Thymus (tissue), 11 donors: ENCODE data around the gene ARSK. TPM values are rescaled to one million over a fixed set of nuclear protein-coding genes. Genes with fewer than 3 reads are reported as not detected.

Source experiments
- DNase-seq, 9 donors: peaks; one replicate each; pipeline ENCODE4 v3.0.0-alpha.2; 2013; ENCODE audit warnings: low spot score in 9 of 9, low read depth in 6 of 9, missing footprints in 1 of 9
- H3K27ac ChIP-seq, 2 donors: one replicate each; pipeline ENCODE4 v1.5.1; 2013; ENCODE audit warnings: control low read depth in 1 of 2, low read depth in 1 of 2, low read length in 1 of 2, mild to moderate bottlenecking in 1 of 2, moderate library complexity in 1 of 2
- H3K27me3 ChIP-seq, 2 donors: one replicate each; pipeline ENCODE4 v1.5.1; 2013; ENCODE audit warnings: low read length in 1 of 2; ENCODE audit not compliant: control insufficient read depth in 2 of 2, insufficient read depth in 1 of 2
- H3K36me3 ChIP-seq, 2 donors: one replicate each; pipeline ENCODE4 v1.5.1; 2013; ENCODE audit warnings: low read length in 1 of 2, mild to moderate bottlenecking in 1 of 2, moderate library complexity in 1 of 2; ENCODE audit not compliant: control insufficient read depth in 2 of 2, insufficient read depth in 2 of 2
- H3K4me1 ChIP-seq, 2 donors: one replicate each; pipeline ENCODE4 v1.5.1; 2013; ENCODE audit warnings: low read length in 2 of 2; ENCODE audit not compliant: control insufficient read depth in 2 of 2, insufficient read depth in 2 of 2
- H3K4me3 ChIP-seq, 2 donors: one replicate each; pipeline ENCODE4 v1.5.1; 2013; ENCODE audit warnings: low read length in 2 of 2, control low read depth in 1 of 2, mild to moderate bottlenecking in 1 of 2
- H3K9me3 ChIP-seq, 2 donors: one replicate each; pipeline ENCODE4 v1.5.1; 2013; ENCODE audit warnings: low read length in 1 of 2, mild to moderate bottlenecking in 1 of 2; ENCODE audit not compliant: control insufficient read depth in 2 of 2, insufficient read depth in 1 of 2
- WGBS: extraction: QIAGEN DNeasy Blood & Tissue Kit; methylation state at CpG from one replicate; pipeline ENCODE4 v1.1.7; 2013; 5-methylcytosine and 5-hydroxymethylcytosine counted together
- polyA plus RNA-seq: library from polyadenylated mRNA; stranded (reverse); fragments of 200-250 nt; gene quantifications from one replicate; pipeline ENCODE4 v1.2.3, GENCODE V29; 2013
- total RNA-seq: library from RNA; stranded (reverse); fragments of 120-200 nt; gene quantifications from one replicate; pipeline ENCODE4 v1.2.4, GENCODE V29; 2013
- donor health status: healthy.

Gene ARSK
- total and polyA plus RNA-seq, 2 donors, result 4.6 to 5.3 TPM

- Histone ChIP-seq H3K4me1 (no peaks in the 10 kb centered on the region), H3K4me3 (no peak overlapping the region), H3K27me3 (no peaks in the 10 kb centered on the region), H3K36me3 (no peaks in the 10 kb centered on the region), H3K9me3 (peaks cover 0 to 6% of the 10 kb centered on the region in 2 donors), H3K27ac (no peak overlapping the region)
- WGBS, result over 99% methylated on average over 7 of the region's 7 CpGs
- no peak for DNase-seq
Observed at GRCh38 chr5:95610546-95610945, 55.6 kb downstream of the ARSK start.

DNA sequence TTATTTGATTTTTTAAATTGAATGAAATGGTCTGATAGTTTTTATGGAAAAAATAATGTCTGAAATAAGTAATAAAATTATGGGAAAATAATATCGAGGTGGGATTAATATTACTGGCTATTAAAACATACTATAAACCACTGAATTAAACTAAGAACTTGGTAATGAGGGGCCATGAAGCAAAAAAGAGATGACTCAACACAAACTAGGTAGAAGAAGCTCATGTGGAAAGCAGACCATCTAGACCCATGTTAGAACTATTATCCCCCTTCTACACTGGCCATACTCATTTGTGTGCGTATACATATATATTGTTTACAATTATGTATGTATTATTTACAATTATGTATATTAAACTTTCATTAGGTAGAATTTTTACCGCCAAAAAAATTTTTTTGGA lies 56.5 kb downstream of the ARSK start:
- no peaks in the 10 kb centered on the region for H3K36me3 ChIP-seq
- no peak overlapping the region for H3K4me3 ChIP-seq
- H3K4me1 ChIP-seq, result no peaks in the 10 kb centered on the region
- H3K27ac ChIP-seq, result no peak overlapping the region
- H3K27me3 ChIP-seq, result no peaks in the 10 kb centered on the region
- DNase-seq, result no peak
- peaks cover 0 to 6% of the 10 kb centered on the region in 2 donors for H3K9me3 ChIP-seq
- 98% methylated on average over 3 of the region's 3 CpGs for WGBS

DNA sequence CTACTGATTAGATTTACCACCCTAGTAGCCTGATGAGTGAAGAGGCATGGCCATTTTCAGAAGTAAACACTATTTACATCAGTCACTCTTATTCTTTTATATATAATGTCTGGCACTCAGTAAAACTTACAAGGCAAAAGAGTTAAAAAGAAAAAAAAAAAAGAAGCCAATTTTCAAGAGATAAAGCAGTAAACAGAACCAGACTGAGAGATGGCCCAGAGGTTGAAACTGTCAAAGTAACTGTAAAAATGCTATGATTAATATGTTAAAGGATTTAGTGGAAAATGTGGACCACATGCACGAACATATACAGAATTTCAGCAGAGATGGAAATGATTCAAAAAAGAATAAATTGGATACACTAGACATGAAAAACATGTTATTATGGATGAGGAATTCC lies 58.6 kb downstream of the ARSK start:
- Histone ChIP-seq H3K4me3 (no peak overlapping the region), H3K27me3 (no peaks in the 10 kb centered on the region), H3K4me1 (no peaks in the 10 kb centered on the region), H3K9me3 (peaks cover 0 to 6% of the 10 kb centered on the region in 2 donors), H3K36me3 (no peaks in the 10 kb centered on the region), H3K27ac (no peak overlapping the region)
- no peak for DNase-seq
- WGBS, result 99% methylated on average over 1 of the region's 1 CpG

GRCh38 chr5:95615164-95615467 lies 60.2 kb downstream of the ARSK start:
- 96% methylated on average over 1 of the region's 1 CpG for WGBS

GRCh38 chr5:95617057-95617456 lies 62.2 kb downstream of the ARSK start:
- peaks cover 11 to 17% of the 10 kb centered on the region in 2 donors for H3K4me1 ChIP-seq
- no peak overlapping the region for H3K4me3 ChIP-seq
- WGBS, result 83% methylated on average over 5 of the region's 5 CpGs
- H3K27me3 ChIP-seq, result peaks cover 3 to 26% of the 10 kb centered on the region in 2 donors
- no peak overlapping the region for H3K27ac ChIP-seq
- DNase-seq, result no peak
- H3K36me3 ChIP-seq, result no peaks in the 10 kb centered on the region
- peaks cover 0 to 6% of the 10 kb centered on the region in 2 donors for H3K9me3 ChIP-seq

More at GRCh38 chr5:95615164-95615467, 60.2 kb downstream of the ARSK start:
- Histone ChIP-seq H3K9me3 (peaks cover 0 to 6% of the 10 kb centered on the region in 2 donors), H3K4me3 (no peak overlapping the region), H3K4me1 (peaks cover 4 to 7% of the 10 kb centered on the region in 2 donors), H3K36me3 (no peaks in the 10 kb centered on the region), H3K27me3 (peaks cover under 1 to 14% of the 10 kb centered on the region in 2 donors), H3K27ac (no peak overlapping the region)
- no peak for DNase-seq

- H3K27me3 ChIP-seq, result peaks cover 3 to 29% of the 10 kb centered on the region in 2 donors
- DNase-seq, result no peak
- peaks cover 0 to 6% of the 10 kb centered on the region in 2 donors for H3K9me3 ChIP-seq
- 95% methylated on average over 4 of the region's 4 CpGs for WGBS
- H3K36me3 ChIP-seq, result no peaks in the 10 kb centered on the region
- peaks cover 21% of the 10 kb centered on the region in 2 donors for H3K4me1 ChIP-seq
- no peak overlapping the region for H3K4me3 ChIP-seq
- H3K27ac ChIP-seq, result no peak overlapping the region
Observed at GRCh38 chr5:95619096-95619495, 64.2 kb downstream of the ARSK start.

- peaks cover 21% of the 10 kb centered on the region in 2 donors for H3K4me1 ChIP-seq
- H3K9me3 ChIP-seq, result peaks cover 0 to under 1% of the 10 kb centered on the region in 2 donors
- H3K27ac ChIP-seq, result no peak overlapping the region
- peak overlapping the region; percentile 47 to 67 for H3K4me3 ChIP-seq
- peak in 1 of 9 donors; percentile 29 for DNase-seq
- no peaks in the 10 kb centered on the region for H3K36me3 ChIP-seq
- WGBS, result 6% methylated on average over 19 of the region's 19 CpGs
- H3K27me3 ChIP-seq, result peaks cover 3 to 29% of the 10 kb centered on the region in 2 donors
Observed at GRCh38 chr5:95619514-95620029, 64.7 kb downstream of the ARSK start.

DNA sequence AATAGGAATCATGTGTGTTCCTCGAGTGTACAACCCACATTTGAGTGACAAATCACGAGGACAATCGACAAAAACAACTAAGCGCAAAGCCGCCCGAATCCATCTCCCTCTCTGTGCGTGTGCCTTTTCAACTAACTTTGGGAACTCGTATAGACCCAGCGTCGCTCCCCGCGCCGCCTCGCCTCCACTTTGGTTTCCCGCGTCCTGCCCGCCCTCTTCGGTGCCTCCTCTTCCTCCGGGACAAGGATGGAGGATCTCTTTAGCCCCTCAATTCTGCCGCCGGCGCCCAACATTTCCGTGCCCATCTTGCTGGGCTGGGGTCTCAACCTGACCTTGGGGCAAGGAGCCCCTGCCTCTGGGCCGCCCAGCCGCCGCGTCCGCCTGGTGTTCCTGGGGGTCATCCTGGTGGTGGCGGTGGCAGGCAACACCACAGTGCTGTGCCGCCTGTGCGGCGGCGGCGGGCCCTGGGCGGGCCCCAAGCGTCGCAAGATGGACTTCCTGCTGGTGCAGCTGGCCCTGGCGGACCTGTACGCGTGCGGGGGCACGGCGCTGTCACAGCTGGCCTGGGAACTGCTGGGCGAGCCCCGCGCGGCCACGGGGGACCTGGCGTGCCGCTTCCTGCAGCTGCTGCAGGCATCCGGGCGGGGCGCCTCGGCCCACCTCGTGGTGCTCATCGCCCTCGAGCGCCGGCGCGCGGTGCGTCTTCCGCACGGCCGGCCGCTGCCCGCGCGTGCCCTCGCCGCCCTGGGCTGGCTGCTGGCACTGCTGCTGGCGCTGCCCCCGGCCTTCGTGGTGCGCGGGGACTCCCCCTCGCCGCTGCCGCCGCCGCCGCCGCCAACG lies 65.3 kb downstream of the ARSK start, which contains the start of gene GPR150:
GPR150 (plus strand) TSS at position 58 of the 840 bp plus-strand sequence; CDS start at position 247, 189 bp downstream.
- Histone ChIP-seq H3K27me3 (peaks cover 3 to 29% of the 10 kb centered on the region in 2 donors), H3K9me3 (no peaks in the 10 kb centered on the region), H3K36me3 (no peaks in the 10 kb centered on the region), H3K27ac (peak within 1 kb of the TSS in 1 of 2 donors; percentile 26), H3K4me1 (peaks cover 21% of the 10 kb centered on the region in 2 donors), H3K4me3 (peak within 1 kb of the TSS; percentile 47 to 67)
- peak in 5 of 9 donors; percentile 27 to 70 (median 57) for DNase-seq
- under 1% methylated on average over 85 of the region's 85 CpGs for WGBS
